ENCODE results near the gene SIX2.
"Not testable (repeated sequence)": the region's sequence is repeated elsewhere in the genome, so short reads cannot be mapped to it uniquely, and the experiment has no call there.

Gene SIX2

DNA sequence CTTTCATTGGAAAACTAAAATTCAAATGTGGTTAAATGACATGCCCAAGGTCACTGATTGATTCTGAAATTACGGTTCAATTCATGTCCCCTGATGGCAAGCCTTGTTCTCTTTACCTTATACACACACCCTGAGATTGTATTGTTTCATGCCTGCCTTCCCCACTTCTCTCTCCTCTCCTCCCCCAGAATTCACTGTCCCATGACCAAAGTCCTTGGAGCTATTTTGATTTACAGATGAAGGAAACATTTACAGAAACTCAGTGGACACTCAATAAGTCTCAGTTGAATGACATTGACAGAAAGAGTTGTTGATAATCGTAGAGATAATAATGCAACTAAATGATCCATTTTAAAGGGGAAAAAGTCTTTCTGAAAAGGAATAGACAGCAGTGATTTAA is 33.1 kb upstream of the SIX2 start:
- Histone ChIP-seq H3K9me3 (replicated peaks; ENCODE audit: insufficient read depth, low read length) (no peaks in the 10 kb centered on the region), H3K9ac (ENCODE audit: low read length) (no peak overlapping the region), H3K9me2 (replicated peaks; ENCODE audit: insufficient read depth, low read length) (no peaks in the 10 kb centered on the region), H2AFZ (ENCODE audit: low read length) (no peak overlapping the region), H3K27me3 (replicated peaks; ENCODE audit: insufficient read depth, low read length) (no peaks in the 10 kb centered on the region), H3K4me3 (ENCODE audit: low read length) (no peak overlapping the region), H3K27ac (ENCODE audit: low read length) (no peak overlapping the region), H3F3A (ENCODE audit: insufficient read depth, low read length) (no peaks in the 10 kb centered on the region), H3K4me2 (ENCODE audit: low read depth, low read length) (no peak overlapping the region), H4K20me1 (ENCODE audit: insufficient read depth, low read length) (no peaks in the 10 kb centered on the region), H3K4me1 (ENCODE audit: low read length) (no peaks in the 10 kb centered on the region), H3K36me3 (replicated peaks; ENCODE audit: insufficient read depth, low read length) (no peaks in the 10 kb centered on the region), H3K79me2 (ENCODE audit: low read length) (no peaks in the 10 kb centered on the region)
- TF ChIP-seq EZH2phosphoT487 (IDR thresholded peaks at IDR 0.05; ENCODE audit: low read length) (no peak), EZH2 (optimal IDR thresholded peaks at IDR 0.05; ENCODE audit: low read depth, low read length) (no peak)
- TF ChIP-seq, protein P1, sequence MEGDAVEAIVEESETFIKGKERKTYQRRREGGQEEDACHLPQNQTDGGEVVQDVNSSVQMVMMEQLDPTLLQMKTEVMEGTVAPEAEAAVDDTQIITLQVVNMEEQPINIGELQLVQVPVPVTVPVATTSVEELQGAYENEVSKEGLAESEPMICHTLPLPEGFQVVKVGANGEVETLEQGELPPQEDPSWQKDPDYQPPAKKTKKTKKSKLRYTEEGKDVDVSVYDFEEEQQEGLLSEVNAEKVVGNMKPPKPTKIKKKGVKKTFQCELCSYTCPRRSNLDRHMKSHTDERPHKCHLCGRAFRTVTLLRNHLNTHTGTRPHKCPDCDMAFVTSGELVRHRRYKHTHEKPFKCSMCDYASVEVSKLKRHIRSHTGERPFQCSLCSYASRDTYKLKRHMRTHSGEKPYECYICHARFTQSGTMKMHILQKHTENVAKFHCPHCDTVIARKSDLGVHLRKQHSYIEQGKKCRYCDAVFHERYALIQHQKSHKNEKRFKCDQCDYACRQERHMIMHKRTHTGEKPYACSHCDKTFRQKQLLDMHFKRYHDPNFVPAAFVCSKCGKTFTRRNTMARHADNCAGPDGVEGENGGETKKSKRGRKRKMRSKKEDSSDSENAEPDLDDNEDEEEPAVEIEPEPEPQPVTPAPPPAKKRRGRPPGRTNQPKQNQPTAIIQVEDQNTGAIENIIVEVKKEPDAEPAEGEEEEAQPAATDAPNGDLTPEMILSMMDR (IDR thresholded peaks at IDR 0.05; ENCODE audit: low read length) = no peak
- DNase-seq = no peak

DNA sequence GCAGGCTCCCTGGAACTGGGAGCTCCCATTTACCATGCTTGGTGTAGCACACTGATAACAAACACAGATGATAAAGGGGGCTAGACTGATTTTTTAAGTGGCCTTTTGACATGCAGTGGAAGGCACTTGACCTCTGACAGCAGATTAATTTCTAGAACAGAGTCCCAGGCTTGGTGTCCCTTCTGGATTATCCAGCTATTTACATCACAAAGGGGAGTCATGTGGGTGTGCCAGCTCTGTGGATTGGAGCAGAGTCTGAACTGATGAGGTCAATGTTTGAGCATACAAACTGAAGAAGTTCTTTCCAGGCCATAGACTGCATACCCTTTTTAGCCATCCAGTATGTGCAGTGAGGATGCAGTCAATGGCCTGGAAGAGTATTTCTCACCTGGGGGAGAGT is 31.5 kb upstream of the SIX2 start:
- no peak for DNase-seq
- Histone ChIP-seq H3F3A (ENCODE audit: insufficient read depth, low read length) (no peaks in the 10 kb centered on the region), H2AFZ (ENCODE audit: low read length) (no peak overlapping the region), H3K4me3 (ENCODE audit: low read length) (no peak overlapping the region), H3K36me3 (replicated peaks; ENCODE audit: insufficient read depth, low read length) (no peaks in the 10 kb centered on the region), H3K4me1 (ENCODE audit: low read length) (no peaks in the 10 kb centered on the region), H3K9me2 (replicated peaks; ENCODE audit: insufficient read depth, low read length) (no peaks in the 10 kb centered on the region), H3K27me3 (replicated peaks; ENCODE audit: insufficient read depth, low read length) (no peaks in the 10 kb centered on the region), H3K79me2 (ENCODE audit: low read length) (no peaks in the 10 kb centered on the region), H4K20me1 (ENCODE audit: insufficient read depth, low read length) (no peaks in the 10 kb centered on the region), H3K9ac (ENCODE audit: low read length) (no peak overlapping the region), H3K27ac (ENCODE audit: low read length) (no peak overlapping the region), H3K9me3 (replicated peaks; ENCODE audit: insufficient read depth, low read length) (no peaks in the 10 kb centered on the region), H3K4me2 (ENCODE audit: low read depth, low read length) (no peak overlapping the region)
- no peak for TF ChIP-seq EZH2phosphoT487 (IDR thresholded peaks at IDR 0.05; ENCODE audit: low read length)
- TF ChIP-seq, protein P1 (IDR thresholded peaks at IDR 0.05; ENCODE audit: low read length) = no peak

DNA sequence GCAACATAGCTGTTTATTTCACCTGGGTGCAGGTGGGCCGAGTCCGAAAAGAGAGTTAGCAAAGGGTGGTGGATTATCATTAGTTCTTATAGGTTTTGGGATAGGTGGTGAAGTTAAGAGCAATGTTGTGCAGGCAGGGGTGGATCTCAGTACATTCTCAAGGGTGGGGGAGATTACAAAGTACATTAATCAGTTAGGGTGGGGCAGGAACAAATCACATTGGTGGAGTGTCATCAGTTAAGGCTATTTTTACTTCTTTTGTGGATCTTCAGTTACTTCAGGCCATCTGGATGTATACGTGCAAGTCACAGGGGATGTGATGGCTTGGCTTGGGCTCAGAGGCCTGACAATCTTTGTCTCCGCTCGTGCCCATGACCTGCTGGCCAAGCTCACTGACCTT is 30.6 kb upstream of the SIX2 start:
- H3F3A ChIP-seq (ENCODE audit: insufficient read depth, low read length); H2AFZ ChIP-seq (ENCODE audit: low read length); H4K20me1 ChIP-seq (ENCODE audit: insufficient read depth, low read length); H3K36me3 ChIP-seq (replicated peaks; ENCODE audit: insufficient read depth, low read length); H3K4me3 ChIP-seq (ENCODE audit: low read length); H3K79me2 ChIP-seq (ENCODE audit: low read length); DNase-seq; H3K9me3 ChIP-seq (replicated peaks; ENCODE audit: insufficient read depth, low read length); H3K4me1 ChIP-seq (ENCODE audit: low read length); H3K27me3 ChIP-seq (replicated peaks; ENCODE audit: insufficient read depth, low read length); H3K4me2 ChIP-seq (ENCODE audit: low read depth, low read length); H3K9me2 ChIP-seq (replicated peaks; ENCODE audit: insufficient read depth, low read length); H3K9ac ChIP-seq (ENCODE audit: low read length); H3K27ac ChIP-seq (ENCODE audit: low read length): not testable (repeated sequence)

DNA sequence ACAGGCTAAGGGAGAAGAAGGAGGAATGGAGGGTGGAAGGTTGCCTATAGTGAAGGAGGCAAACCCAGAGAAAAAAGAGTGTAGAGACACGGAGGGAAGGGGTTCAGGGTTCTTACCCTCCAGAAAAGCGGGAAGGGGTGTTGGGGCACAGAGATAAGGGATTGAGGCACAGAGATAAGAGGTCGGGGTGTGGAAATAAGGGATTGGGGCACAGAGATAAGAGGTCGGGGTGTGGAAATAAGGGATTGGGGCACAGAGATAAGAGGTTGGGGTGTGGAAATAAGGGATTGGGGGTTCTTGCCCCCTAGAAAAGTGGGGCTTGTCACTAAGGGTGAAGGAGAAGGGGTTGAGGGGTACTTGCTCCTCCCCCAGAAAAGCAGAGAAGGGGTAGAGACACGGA is 29.6 kb upstream of the SIX2 start:
- H2AFZ ChIP-seq (ENCODE audit: low read length); H3K4me1 ChIP-seq (ENCODE audit: low read length); H4K20me1 ChIP-seq (ENCODE audit: insufficient read depth, low read length); H3K4me2 ChIP-seq (ENCODE audit: low read depth, low read length); DNase-seq; H3K79me2 ChIP-seq (ENCODE audit: low read length); H3K27me3 ChIP-seq (replicated peaks; ENCODE audit: insufficient read depth, low read length); H3F3A ChIP-seq (ENCODE audit: insufficient read depth, low read length); H3K36me3 ChIP-seq (replicated peaks; ENCODE audit: insufficient read depth, low read length); H3K9me3 ChIP-seq (replicated peaks; ENCODE audit: insufficient read depth, low read length); H3K9me2 ChIP-seq (replicated peaks; ENCODE audit: insufficient read depth, low read length); H3K4me3 ChIP-seq (ENCODE audit: low read length); H3K9ac ChIP-seq (ENCODE audit: low read length); H3K27ac ChIP-seq (ENCODE audit: low read length): not testable (repeated sequence)

All from MM.1S (cell line).